ENCODE results near the gene TNFSF8.

DNA sequence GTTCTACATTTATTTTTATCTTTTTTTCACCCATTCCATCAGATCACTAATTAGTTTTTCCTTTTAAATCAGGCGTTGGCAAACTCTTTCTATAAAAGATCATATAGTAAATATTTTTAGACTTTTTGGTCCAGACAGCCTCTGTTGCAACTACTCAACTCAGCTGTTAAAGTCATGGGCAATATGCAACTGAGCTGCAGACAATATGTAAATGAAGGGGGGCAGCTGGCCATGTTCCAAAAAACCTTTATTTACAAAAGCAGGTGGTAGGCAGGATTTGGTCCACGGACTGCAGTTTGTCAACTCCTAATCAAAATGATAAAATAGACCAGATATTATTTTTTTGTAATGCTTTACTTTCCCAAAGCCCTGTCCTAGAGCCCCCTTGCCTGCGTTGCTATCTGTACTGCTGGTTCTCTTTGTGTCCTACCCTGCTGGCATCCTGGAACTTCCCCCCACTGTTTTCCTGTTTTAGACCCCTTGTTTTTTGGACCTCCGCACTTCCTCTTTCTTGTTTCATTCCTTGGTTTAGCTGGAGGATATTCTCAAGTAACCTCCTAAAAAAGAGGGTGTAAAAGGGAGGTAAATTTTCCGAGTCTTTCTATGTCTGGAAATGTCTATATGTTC, 24.7 kb upstream of the TNFSF8 start:
- TF ChIP-seq, protein P1, sequence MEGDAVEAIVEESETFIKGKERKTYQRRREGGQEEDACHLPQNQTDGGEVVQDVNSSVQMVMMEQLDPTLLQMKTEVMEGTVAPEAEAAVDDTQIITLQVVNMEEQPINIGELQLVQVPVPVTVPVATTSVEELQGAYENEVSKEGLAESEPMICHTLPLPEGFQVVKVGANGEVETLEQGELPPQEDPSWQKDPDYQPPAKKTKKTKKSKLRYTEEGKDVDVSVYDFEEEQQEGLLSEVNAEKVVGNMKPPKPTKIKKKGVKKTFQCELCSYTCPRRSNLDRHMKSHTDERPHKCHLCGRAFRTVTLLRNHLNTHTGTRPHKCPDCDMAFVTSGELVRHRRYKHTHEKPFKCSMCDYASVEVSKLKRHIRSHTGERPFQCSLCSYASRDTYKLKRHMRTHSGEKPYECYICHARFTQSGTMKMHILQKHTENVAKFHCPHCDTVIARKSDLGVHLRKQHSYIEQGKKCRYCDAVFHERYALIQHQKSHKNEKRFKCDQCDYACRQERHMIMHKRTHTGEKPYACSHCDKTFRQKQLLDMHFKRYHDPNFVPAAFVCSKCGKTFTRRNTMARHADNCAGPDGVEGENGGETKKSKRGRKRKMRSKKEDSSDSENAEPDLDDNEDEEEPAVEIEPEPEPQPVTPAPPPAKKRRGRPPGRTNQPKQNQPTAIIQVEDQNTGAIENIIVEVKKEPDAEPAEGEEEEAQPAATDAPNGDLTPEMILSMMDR (IDR thresholded peaks at IDR 0.05): no peak
- TF ChIP-seq POLR2AphosphoS5 (IDR thresholded peaks at IDR 0.05; ENCODE audit: low read depth, low read length) (no peak), TCF7L2 (IDR thresholded peaks at IDR 0.05; ENCODE audit: low read depth, low read length) (no peak)
- TF ChIP-seq, protein P2, sequence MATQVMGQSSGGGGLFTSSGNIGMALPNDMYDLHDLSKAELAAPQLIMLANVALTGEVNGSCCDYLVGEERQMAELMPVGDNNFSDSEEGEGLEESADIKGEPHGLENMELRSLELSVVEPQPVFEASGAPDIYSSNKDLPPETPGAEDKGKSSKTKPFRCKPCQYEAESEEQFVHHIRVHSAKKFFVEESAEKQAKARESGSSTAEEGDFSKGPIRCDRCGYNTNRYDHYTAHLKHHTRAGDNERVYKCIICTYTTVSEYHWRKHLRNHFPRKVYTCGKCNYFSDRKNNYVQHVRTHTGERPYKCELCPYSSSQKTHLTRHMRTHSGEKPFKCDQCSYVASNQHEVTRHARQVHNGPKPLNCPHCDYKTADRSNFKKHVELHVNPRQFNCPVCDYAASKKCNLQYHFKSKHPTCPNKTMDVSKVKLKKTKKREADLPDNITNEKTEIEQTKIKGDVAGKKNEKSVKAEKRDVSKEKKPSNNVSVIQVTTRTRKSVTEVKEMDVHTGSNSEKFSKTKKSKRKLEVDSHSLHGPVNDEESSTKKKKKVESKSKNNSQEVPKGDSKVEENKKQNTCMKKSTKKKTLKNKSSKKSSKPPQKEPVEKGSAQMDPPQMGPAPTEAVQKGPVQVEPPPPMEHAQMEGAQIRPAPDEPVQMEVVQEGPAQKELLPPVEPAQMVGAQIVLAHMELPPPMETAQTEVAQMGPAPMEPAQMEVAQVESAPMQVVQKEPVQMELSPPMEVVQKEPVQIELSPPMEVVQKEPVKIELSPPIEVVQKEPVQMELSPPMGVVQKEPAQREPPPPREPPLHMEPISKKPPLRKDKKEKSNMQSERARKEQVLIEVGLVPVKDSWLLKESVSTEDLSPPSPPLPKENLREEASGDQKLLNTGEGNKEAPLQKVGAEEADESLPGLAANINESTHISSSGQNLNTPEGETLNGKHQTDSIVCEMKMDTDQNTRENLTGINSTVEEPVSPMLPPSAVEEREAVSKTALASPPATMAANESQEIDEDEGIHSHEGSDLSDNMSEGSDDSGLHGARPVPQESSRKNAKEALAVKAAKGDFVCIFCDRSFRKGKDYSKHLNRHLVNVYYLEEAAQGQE (IDR thresholded peaks at IDR 0.05; ENCODE audit: insufficient read depth in 1 of 2, low read depth in 2 of 2, low read length in 1 of 2): no peak

All from Panc1 (cell line).